OCI-LY1 (cell line): ENCODE measurements around the gene IMMP2L.

Experiments
- CTCF ChIP-seq: fragments of 200-600 bp; sonication (generic), shearing (Covaris generic); IDR thresholded peaks from 2 replicates; pipeline ENCODE4 v1.5.1; 2017; ENCODE audit warnings: mild to moderate bottlenecking, antibody characterized with exemption, low read length, moderate library complexity, mixed read lengths
- EZH2 ChIP-seq: fragments of 200-600 bp; sonication (generic), shearing (Covaris generic); IDR thresholded peaks from 2 replicates; pipeline ENCODE4 v1.8.0; 2017; ENCODE audit warnings: borderline replicate concordance, mixed run types, mild to moderate bottlenecking, antibody characterized with exemption, low read length, moderate library complexity, mixed read lengths

DNA sequence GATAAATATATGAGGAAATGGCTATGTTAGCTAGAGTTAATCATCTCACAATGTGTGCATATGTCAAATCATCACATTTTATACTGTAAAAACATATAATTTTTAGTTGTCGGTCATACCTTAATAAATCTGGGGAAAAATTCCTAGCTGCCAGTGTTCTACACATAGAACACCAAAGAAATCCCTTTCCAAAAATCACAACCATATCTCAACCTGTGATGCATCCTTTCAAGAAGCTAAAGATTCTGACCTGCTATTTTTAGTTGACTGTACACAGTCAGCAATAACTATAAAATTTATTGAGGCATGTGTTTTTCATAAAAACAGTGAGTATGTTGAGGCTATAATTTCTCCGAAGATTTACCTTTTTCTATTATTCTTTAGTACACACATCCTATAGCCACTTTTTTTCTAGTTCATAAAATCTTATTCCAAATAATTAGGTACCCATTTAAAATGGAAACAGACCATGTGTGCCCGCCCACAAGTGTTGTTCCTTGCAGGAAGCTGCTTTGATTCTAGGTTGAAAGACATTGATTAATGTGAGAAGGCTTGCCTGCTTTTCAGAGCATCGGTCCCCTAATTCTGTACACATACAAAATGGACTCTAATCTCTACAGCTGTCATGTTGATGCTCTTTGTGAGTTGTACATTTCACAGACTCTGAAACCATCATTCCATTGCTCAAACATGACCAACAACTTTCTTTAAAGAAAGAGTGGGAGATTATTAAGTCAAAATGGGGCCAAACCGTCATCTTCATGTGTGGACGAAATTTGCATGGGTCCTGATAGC lies 588.9 kb downstream of the IMMP2L start:
- TF ChIP-seq CTCF: no peak
- TF ChIP-seq EZH2: no peak
